RWPE1 (cell line): ENCODE results near the gene GID4.

Source experiments
- CTCF ChIA-PET: fragments of 350-600 bp; sonication (Branson Sonifier 250); formaldehyde crosslinking; extraction: SDS; loops from one replicate; lab custom pipeline; 2021; lab: Yijun Ruan, JAX
- POLR2A ChIA-PET: fragments of 400-600 bp; formaldehyde crosslinking; extraction: SDS; loops from one replicate; lab custom pipeline; 2020; ENCODE audit warnings: antibody characterized with exemption; ENCODE audit not compliant: low non-redundant PET; lab: Yijun Ruan, JAX
- DNase-seq: peaks from one replicate; pipeline ENCODE4 v3.0.0; 2012; ENCODE audit warnings: low spot score
- H3K27ac ChIP-seq: fragments of 450-650 bp; 2 replicates; pipeline ENCODE4 v1.5.1; 2017
- CTCF ChIP-seq: fragments of 450-650 bp; conservative IDR thresholded peaks from 2 replicates; pipeline ENCODE4 v1.5.1; 2017; ENCODE audit warnings: low read depth, mild to moderate bottlenecking

GID4 gene

GRCh38 chr17:18066866-18067265 is 27.7 kb downstream of the GID4 start:
- TF ChIP-seq CTCF, result no peak
- ChIA-PET POLR2A (no interaction called here), CTCF (no interaction called here)
- no peak overlapping the region for H3K27ac ChIP-seq
- DNase-seq, result no peak

- CTCF ChIA-PET, result interaction anchor here (0.6 to 1.2 kb wide), 2 partner anchors 8 to 209 kb away, joined by 3 read pairs; no protein-coding TSS in a partner anchor
Measured at GRCh38 chr17:18069101-18069500, 29.9 kb downstream of the GID4 start.

GRCh38 chr17:18070861-18071340 is 31.7 kb downstream of the GID4 start:
- DNase-seq, result no peak
- POLR2A ChIA-PET, result interaction anchor here (0.5 kb wide), 1 partner anchor 19 kb away, joined by 4 read pairs; no protein-coding TSS in a partner anchor
- TF ChIP-seq CTCF, result no peak
- CTCF ChIA-PET, result interaction anchor here (0.6 to 0.7 kb wide), 2 partner anchors 169 to 219 kb away, joined by 3 read pairs; no protein-coding TSS in a partner anchor
- H3K27ac ChIP-seq, result no peak overlapping the region

More at GRCh38 chr17:18069101-18069500, 29.9 kb downstream of the GID4 start:
- H3K27ac ChIP-seq, result no peak overlapping the region
- TF ChIP-seq CTCF, result no peak
- POLR2A ChIA-PET, result no interaction called here
- DNase-seq, result no peak

GRCh38 chr17:18071751-18072150 is 32.5 kb downstream of the GID4 start:
- TF ChIP-seq CTCF, result no peak
- no peak for DNase-seq
- H3K27ac ChIP-seq, result no peak overlapping the region
- ChIA-PET POLR2A (no interaction called here), CTCF (no interaction called here)

- ChIA-PET CTCF (no interaction called here), POLR2A (no interaction called here)
- no peak for DNase-seq
Measured at GRCh38 chr17:18074566-18075272, 35.5 kb downstream of the GID4 start.

GRCh38 chr17:18076936-18077335 is 37.7 kb downstream of the GID4 start:
- no peak for TF ChIP-seq CTCF
- POLR2A ChIA-PET, result interaction anchor here (0.6 kb wide), 1 partner anchor 22 kb away, joined by 6 read pairs; no protein-coding TSS in a partner anchor
- DNase-seq, result no peak
- CTCF ChIA-PET, result interaction anchor here (0.5 to 0.9 kb wide), 2 partner anchors 8 to 1562 kb away, joined by 3 to 6 read pairs; no protein-coding TSS in a partner anchor
- no peak overlapping the region for H3K27ac ChIP-seq

More at GRCh38 chr17:18074566-18075272, 35.5 kb downstream of the GID4 start:
- no peak overlapping the region for H3K27ac ChIP-seq
- no peak for TF ChIP-seq CTCF
